Endothelial cell of umbilical vein (primary cell): Measurements from ENCODE around the gene SIRT2. TPM values are rescaled to one million over a fixed set of nuclear protein-coding genes. Genes with fewer than 3 reads are reported as not detected.

Experiments
- BruUV-seq: library from RNA; stranded (reverse); fragments of 400-500 nt; replicated peaks from 2 replicates; lab custom pipeline; 2021; lab: Mats Ljungman, UMichigan
- CTCF ChIA-PET: fragments of 300-600, 350-600 bp; sonication (Branson Sonifier 250); formaldehyde crosslinking; loops from one replicate; lab custom pipeline; 2021; ENCODE audit warnings: antibody characterized with exemption, inconsistent platforms; lab: Charles Lee
- POLR2A ChIA-PET: fragments of 300-600, 350-600 bp; sonication (Branson Sonifier 250); formaldehyde crosslinking; loops from one replicate; lab custom pipeline; 2021; ENCODE audit warnings: antibody characterized with exemption, inconsistent platforms; lab: Charles Lee
- DNase-seq: peaks from one replicate; pipeline ENCODE4 v3.0.0-alpha.2; 2011; ENCODE audit warnings: low read depth, low spot score
- FAIRE-seq: peaks from 2 replicates; lab custom pipeline; 2011; peaks lifted over from hg19 to GRCh38; lab: Jason Lieb, UNC
- H2AFZ ChIP-seq: 2 replicates; pipeline ENCODE4 v1.6.0; 2012; ENCODE audit warnings: low read depth, low read length, control low read depth, inconsistent platforms
- H3K27ac ChIP-seq: 2 replicates; pipeline ENCODE4 v1.5.1; 2011; ENCODE audit warnings: low read depth, mild to moderate bottlenecking, control low read depth, low read length, moderate library complexity; ENCODE audit not compliant: insufficient read depth
- H3K27me3 ChIP-seq, 2 experiments: 2 replicates each; pipeline versions ENCODE4 v1.6.0 to v1.6.1; 2011; ENCODE audit warnings: low read length in 2 of 2, mixed read lengths in 1 of 2; ENCODE audit not compliant: control insufficient read depth in 2 of 2, insufficient read depth in 2 of 2
- H3K36me3 ChIP-seq, 2 experiments: 2 replicates in 1 of 2; 3 replicates in 1 of 2; pipeline ENCODE4 v1.5.1; 2011; ENCODE audit warnings: low read length in 2 of 2, mild to moderate bottlenecking in 1 of 2, moderate library complexity in 1 of 2; ENCODE audit not compliant: control insufficient read depth in 2 of 2, insufficient read depth in 2 of 2; ENCODE audit errors: extremely low read depth in 1 of 2
- H3K4me1 ChIP-seq: 3 replicates; pipeline ENCODE4 v1.5.1; 2011; ENCODE audit warnings: mild to moderate bottlenecking, low read length; ENCODE audit not compliant: control insufficient read depth, insufficient read depth; ENCODE audit errors: extremely low read depth
- H3K4me2 ChIP-seq: 2 replicates; pipeline ENCODE4 v1.6.1; 2011; ENCODE audit warnings: low read length, control low read depth, mixed read lengths; ENCODE audit not compliant: insufficient read depth
- H3K4me3 ChIP-seq, 3 experiments: fragments of 200-600 bp in 1 of 3; sonication (generic), shearing (Covaris generic) in 1 of 3; replicated peaks in 1 of 3; 2 replicates each; pipeline ENCODE4 v1.5.1; 2011 to 2016; ENCODE audit warnings: control low read depth in 3 of 3, low read length in 3 of 3, mild to moderate bottlenecking in 2 of 3, inconsistent platforms in 1 of 3, low read depth in 1 of 3, moderate library complexity in 1 of 3; ENCODE audit not compliant: insufficient read depth in 1 of 3
- H3K79me2 ChIP-seq: 2 replicates; pipeline ENCODE4 v1.6.0; 2012; ENCODE audit warnings: low read length, inconsistent platforms; ENCODE audit not compliant: control insufficient read depth, insufficient read depth
- H3K9ac ChIP-seq: replicated peaks from 2 replicates; pipeline ENCODE3; 2011; ENCODE audit warnings: low read length, control low read depth; ENCODE audit not compliant: insufficient read depth; ENCODE audit errors: extremely low read depth
- H3K9me1 ChIP-seq: replicated peaks from 3 replicates; pipeline ENCODE4 v1.6.0; 2011; ENCODE audit warnings: mild to moderate bottlenecking, low read length; ENCODE audit not compliant: control insufficient read depth, insufficient read depth; ENCODE audit errors: extremely low read depth
- H3K9me3 ChIP-seq: replicated peaks from 2 replicates; pipeline ENCODE4 v1.5.1; 2012; ENCODE audit warnings: low read length, inconsistent platforms; ENCODE audit not compliant: control insufficient read depth, insufficient read depth
- H4K20me1 ChIP-seq: replicated peaks from 2 replicates; pipeline ENCODE3; 2011; ENCODE audit warnings: mild to moderate bottlenecking, low read length; ENCODE audit not compliant: control insufficient read depth, insufficient read depth; ENCODE audit errors: extremely low read depth
- FOS ChIP-seq: IDR thresholded peaks from 2 replicates; pipeline ENCODE4 v1.6.1; 2011; ENCODE audit warnings: mild to moderate bottlenecking, low read length, moderate library complexity, borderline replicate concordance; ENCODE audit not compliant: insufficient read depth
- GATA2 ChIP-seq: IDR thresholded peaks from 2 replicates; pipeline ENCODE4 v1.7.0; 2011; ENCODE audit warnings: low read depth, mild to moderate bottlenecking, moderate library complexity, mixed read lengths, low read length; ENCODE audit not compliant: insufficient read length, insufficient read depth
- JUN ChIP-seq: IDR thresholded peaks from 2 replicates; pipeline ENCODE4 v1.6.1; 2011; ENCODE audit warnings: borderline replicate concordance, low read depth; ENCODE audit not compliant: insufficient read length, insufficient read depth
- dilution Hi-C: fragments of 300-500 bp; cut with MboI; formaldehyde crosslinking; loops from one replicate; pipeline ENCODE4 v1.15.0; 2019; ENCODE audit warnings: low sequenced_read_pairs; ENCODE audit not compliant: extremely low pct_ligation_motif_present
- intact Hi-C: fragments of 100-400 bp; cut with micrococcal nuclease; formaldehyde crosslinking; loops from one replicate; pipeline ENCODE4 v1.10.0; 2022
- polyA plus RNA-seq, 4 experiments: library from polyadenylated mRNA; depleted of rRNA in 3 of 4; stranded (reverse) in 3 of 4; unstranded in 1 of 4; fragments of >200 nt; gene quantifications; 2 replicates each; pipeline versions ENCODE4 v1.2.1 to v1.2.3, GENCODE V29; 2011 to 2012; ENCODE audit warnings: missing spikeins in 1 of 4
- total RNA-seq: library from RNA; stranded (reverse); gene quantifications from 2 replicates; pipeline ENCODE4 v1.2.3, GENCODE V29; 2021
- TF ChIP-seq, protein P1 (sequence below): IDR thresholded peaks from 2 replicates; pipeline ENCODE4 v1.6.1; 2011; ENCODE audit not compliant: insufficient read depth, insufficient read length

Gene SIRT2
- total and polyA plus RNA-seq, 2 donors (not counting 3 experiments of a cell fraction or from before 2014, with no cell fraction given), result 47.6 to 72.5 TPM

DNA sequence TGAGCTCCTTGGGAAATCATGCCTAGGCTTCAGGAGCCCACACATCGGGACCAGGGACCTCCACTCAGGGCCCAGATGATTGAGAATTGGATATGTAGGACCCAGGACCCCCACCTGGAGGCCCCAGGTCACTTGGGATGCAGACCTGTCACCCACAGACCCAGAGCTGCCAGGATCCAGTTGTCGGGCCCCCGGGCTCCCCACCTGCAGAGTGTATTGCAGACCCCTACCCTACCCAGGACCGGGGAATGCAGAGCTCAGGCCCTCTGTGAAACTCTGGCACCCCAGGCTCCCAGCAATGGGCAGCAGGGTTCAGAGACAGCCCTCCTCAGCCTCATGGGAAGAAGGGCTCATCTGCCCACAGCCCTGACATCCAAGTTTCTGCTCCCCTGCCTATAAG, 6.2 kb upstream of the SIRT2 start:
- no peaks in the 10 kb centered on the region for H3K9me1 ChIP-seq

DNA sequence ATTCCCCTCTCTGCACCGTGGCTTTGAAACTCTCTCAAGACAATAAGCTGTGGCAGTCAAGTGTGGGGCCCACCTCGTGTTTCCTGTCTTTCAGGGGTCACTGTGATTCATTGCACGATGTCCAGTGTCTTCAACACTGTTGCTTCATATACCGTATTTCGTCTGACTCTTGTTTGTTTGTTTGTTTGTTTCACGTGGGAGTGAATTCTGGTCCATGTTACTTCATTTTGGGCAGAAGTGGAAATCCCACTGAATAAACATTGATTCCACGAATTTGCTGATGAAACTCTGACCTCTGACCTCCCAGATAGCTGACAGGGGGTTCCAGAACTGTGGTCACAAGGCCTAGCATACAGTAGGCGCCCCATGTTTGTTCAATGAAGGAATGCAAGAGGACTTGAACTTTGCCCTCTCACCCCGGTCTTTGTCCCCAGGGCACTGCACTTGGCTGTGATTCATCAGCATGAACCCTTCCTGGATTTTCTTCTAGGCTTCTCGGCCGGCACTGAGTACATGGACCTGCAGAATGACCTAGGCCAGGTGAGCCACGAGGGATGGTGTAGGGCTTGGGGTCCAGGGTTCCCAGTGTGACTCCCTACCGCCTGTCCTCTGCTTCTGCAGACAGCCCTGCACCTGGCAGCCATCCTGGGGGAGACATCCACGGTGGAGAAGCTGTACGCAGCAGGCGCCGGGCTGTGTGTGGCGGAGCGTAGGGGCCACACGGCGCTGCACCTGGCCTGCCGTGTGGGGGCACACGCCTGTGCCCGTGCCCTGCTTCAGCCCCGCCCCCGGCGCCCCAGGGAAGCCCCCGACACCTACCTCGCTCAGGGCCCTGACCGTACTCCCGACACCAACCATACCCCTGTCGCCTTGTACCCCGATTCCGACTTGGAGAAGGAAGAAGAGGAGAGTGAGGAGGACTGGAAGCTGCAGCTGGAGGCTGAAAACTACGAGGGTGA, 5.4 kb upstream of the SIRT2 start:
- POLR2A ChIA-PET, result no interaction called here
- H3K9me3 ChIP-seq, result no peaks in the 10 kb centered on the region
- no peak overlapping the region for H3K9ac ChIP-seq
- CTCF ChIA-PET, result interaction anchor here (1.4 kb wide), 1 partner anchor 17 kb away, joined by 6 read pairs; no protein-coding TSS in a partner anchor
- H4K20me1 ChIP-seq, result no peaks in the 10 kb centered on the region
- no peak overlapping the region for H3K4me3 ChIP-seq
- H3K79me2 ChIP-seq, result peaks cover 5% of the 10 kb centered on the region
- H3K4me2 ChIP-seq, result no peak overlapping the region
- no peaks in the 10 kb centered on the region for H3K27me3 ChIP-seq
- FAIRE-seq (no peak), DNase-seq (no peak)
- H3K36me3 ChIP-seq, result peaks cover 0 to 21% of the 10 kb centered on the region in 2 experiments
- no peaks in the 10 kb centered on the region for H3K9me1 ChIP-seq
- dilution Hi-C loops (no loop called here), intact Hi-C loops (no loop called here)
- no peak overlapping the region for H3K27ac ChIP-seq
- TF ChIP-seq JUN (no peak), FOS (no peak)
- H3K4me1 ChIP-seq, result peaks cover 15% of the 10 kb centered on the region
- no TSS peak for BruUV-seq
- no peak overlapping the region for H2AFZ ChIP-seq

More for the DNA sequence above, 6.2 kb upstream of the SIRT2 start:
- Histone ChIP-seq H2AFZ (no peak overlapping the region), H3K4me3 (no peak overlapping the region), H3K9me3 (no peaks in the 10 kb centered on the region), H3K4me1 (peaks cover 10% of the 10 kb centered on the region), H3K9ac (no peak overlapping the region), H3K36me3 (peaks cover 0 to 21% of the 10 kb centered on the region in 2 experiments), H3K27me3 (no peaks in the 10 kb centered on the region), H3K79me2 (peaks cover 3% of the 10 kb centered on the region), H3K27ac (no peak overlapping the region), H4K20me1 (no peaks in the 10 kb centered on the region), H3K4me2 (no peak overlapping the region)
- FAIRE-seq (no peak), DNase-seq (no peak)
- BruUV-seq, result no TSS peak
- ChIA-PET POLR2A (no interaction called here), CTCF (interaction anchor here (1.4 kb wide), 1 partner anchor 18 kb away, joined by 6 read pairs; no protein-coding TSS in a partner anchor)
- intact Hi-C loops, result no loop called here
- TF ChIP-seq GATA2, result no peak
- TF ChIP-seq, protein P1, sequence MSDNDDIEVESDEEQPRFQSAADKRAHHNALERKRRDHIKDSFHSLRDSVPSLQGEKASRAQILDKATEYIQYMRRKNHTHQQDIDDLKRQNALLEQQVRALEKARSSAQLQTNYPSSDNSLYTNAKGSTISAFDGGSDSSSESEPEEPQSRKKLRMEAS, result no peak
- dilution Hi-C loops, result no loop called here
